ENCODE results near the gene MACROD2.

DNA sequence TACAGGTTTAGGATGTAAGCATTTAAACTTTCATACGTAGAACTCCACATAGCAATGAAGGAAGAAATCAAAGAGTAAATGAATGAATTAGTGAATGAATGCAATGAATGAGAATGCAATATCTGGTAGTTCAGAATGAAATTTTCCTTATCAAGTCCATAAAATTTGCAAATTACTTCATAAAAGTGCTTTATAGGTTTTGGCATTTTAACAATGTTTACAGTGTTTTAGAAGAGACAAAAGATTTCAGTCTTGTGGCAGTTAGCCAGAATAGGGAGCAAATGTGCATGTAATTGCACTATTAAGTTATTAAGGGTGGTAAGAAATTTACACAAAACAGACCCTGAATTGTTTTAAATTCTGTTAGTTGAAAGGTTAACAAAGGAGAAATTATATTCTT lies 1081.5 kb downstream of the MACROD2 start:
- TF ChIP-seq, protein P1, sequence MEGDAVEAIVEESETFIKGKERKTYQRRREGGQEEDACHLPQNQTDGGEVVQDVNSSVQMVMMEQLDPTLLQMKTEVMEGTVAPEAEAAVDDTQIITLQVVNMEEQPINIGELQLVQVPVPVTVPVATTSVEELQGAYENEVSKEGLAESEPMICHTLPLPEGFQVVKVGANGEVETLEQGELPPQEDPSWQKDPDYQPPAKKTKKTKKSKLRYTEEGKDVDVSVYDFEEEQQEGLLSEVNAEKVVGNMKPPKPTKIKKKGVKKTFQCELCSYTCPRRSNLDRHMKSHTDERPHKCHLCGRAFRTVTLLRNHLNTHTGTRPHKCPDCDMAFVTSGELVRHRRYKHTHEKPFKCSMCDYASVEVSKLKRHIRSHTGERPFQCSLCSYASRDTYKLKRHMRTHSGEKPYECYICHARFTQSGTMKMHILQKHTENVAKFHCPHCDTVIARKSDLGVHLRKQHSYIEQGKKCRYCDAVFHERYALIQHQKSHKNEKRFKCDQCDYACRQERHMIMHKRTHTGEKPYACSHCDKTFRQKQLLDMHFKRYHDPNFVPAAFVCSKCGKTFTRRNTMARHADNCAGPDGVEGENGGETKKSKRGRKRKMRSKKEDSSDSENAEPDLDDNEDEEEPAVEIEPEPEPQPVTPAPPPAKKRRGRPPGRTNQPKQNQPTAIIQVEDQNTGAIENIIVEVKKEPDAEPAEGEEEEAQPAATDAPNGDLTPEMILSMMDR (IDR thresholded peaks at IDR 0.05; ENCODE audit: poor library complexity, severe bottlenecking) = no peak
- TF ChIP-seq EP300 (conservative IDR thresholded peaks at IDR 0.05; ENCODE audit: poor library complexity, severe bottlenecking) = no peak
- no peak for TF ChIP-seq POLR2AphosphoS5 (IDR thresholded peaks at IDR 0.05)
